Hematopoietic multipotent progenitor cell treated with erythropoietin and hydrocortisone succinate and interleukin-3 and kit ligand, for 17 days (in vitro differentiated cells): ENCODE measurements around the gene MAEL.

Experiments used
- DNase-seq: peaks from one replicate; pipeline ENCODE4 v3.0.0-alpha.2; 2015; ENCODE audit warnings: low spot score

Gene MAEL

GRCh38 chr1:166988974-166989515, at the start of gene MAEL:
TSS of gene MAEL (plus strand) at chr1:166989280. CDS start at chr1:166989353, 73 bp downstream.
- DNase-seq: no peak

- DNase-seq: no peak
These were observed 49.2 kb upstream of the MAEL start for GRCh38 chr1:166939741-166940375.

GRCh38 chr1:166944186-166944967, 44.7 kb upstream of the MAEL start:
- DNase-seq: no peak

GRCh38 chr1:166947398-166948043, 41.6 kb upstream of the MAEL start:
- no peak for DNase-seq

GRCh38 chr1:166948856-166949350, 40.2 kb upstream of the MAEL start:
- DNase-seq: no peak

GRCh38 chr1:166950156-166950555, 38.9 kb upstream of the MAEL start:
- DNase-seq: no peak

- DNase-seq: no peak
These were observed 38.0 kb upstream of the MAEL start for GRCh38 chr1:166951050-166951449.

- no peak for DNase-seq
These were observed 36.9 kb upstream of the MAEL start for GRCh38 chr1:166952002-166952746.

GRCh38 chr1:166953491-166953890, 35.6 kb upstream of the MAEL start:
- no peak for DNase-seq

GRCh38 chr1:166956057-166956850, 32.8 kb upstream of the MAEL start:
- DNase-seq: no peak

GRCh38 chr1:166956872-166957271, 32.2 kb upstream of the MAEL start:
- DNase-seq: no peak

GRCh38 chr1:166960858-166961474, 28.1 kb upstream of the MAEL start:
- DNase-seq: no peak

- DNase-seq: no peak
These were observed 19.9 kb upstream of the MAEL start for GRCh38 chr1:166969074-166969677.

- no peak for DNase-seq
These were observed 17.8 kb upstream of the MAEL start for GRCh38 chr1:166971252-166971651.

- no peak for DNase-seq
These were observed 16.9 kb upstream of the MAEL start for GRCh38 chr1:166972193-166972592.

GRCh38 chr1:166972826-166973225, 16.3 kb upstream of the MAEL start:
- no peak for DNase-seq

- DNase-seq: no peak
These were observed 14.3 kb upstream of the MAEL start for GRCh38 chr1:166974647-166975345.

GRCh38 chr1:166975361-166976129, 13.5 kb upstream of the MAEL start, which contains the start of gene ILDR2:
TSS of gene ILDR2 (minus strand) at chr1:166975540. CDS start at chr1:166975268, 272 bp downstream.
- DNase-seq: no peak

GRCh38 chr1:166977951-166978350, 11.1 kb upstream of the MAEL start:
- DNase-seq: no peak
